ENCODE data around the gene KCNMB1. TPM values are rescaled to one million over a fixed set of nuclear protein-coding genes. Genes with fewer than 3 reads are reported as not detected.

KCNMB1 gene
- total RNA-seq, 1 experiment from 2014 or later: 0.24 TPM

- TF ChIP-seq JUN (CRISPR knock-in tag; IDR thresholded peaks at IDR 0.05): no peak
- TF ChIP-seq GRHL2 (CRISPR knock-in tag; IDR thresholded peaks at IDR 0.05; ENCODE audit: insufficient replicate concordance, severe bottlenecking): no peak
- no peak for TF ChIP-seq MLX (CRISPR knock-in tag; IDR thresholded peaks at IDR 0.05)
- no peak for TF ChIP-seq FOXP4 (CRISPR knock-in tag; IDR thresholded peaks at IDR 0.05)
Measured at GRCh38 chr5:170362102-170362501, 27.1 kb downstream of the KCNMB1 start (continued).

- Mint-ChIP-seq H3K27ac (no peak overlapping the region), H3K4me1 (peaks cover 25% of the 10 kb centered on the region), H3K27me3 (ENCODE audit: low read depth) (no peaks in the 10 kb centered on the region; the same call in 1 of the 2 replicates), H3K9me3 (no peaks in the 10 kb centered on the region), H3K4me3 (no peak overlapping the region), H3K36me3 (no peaks in the 10 kb centered on the region)
- DNase-seq (ENCODE audit: low spot score) (no peak), ATAC-seq (peak; percentile 82)
- TF ChIP-seq ZNF671 (CRISPR knock-in tag; IDR thresholded peaks at IDR 0.05): no peak
- TF ChIP-seq FOXP4 (CRISPR knock-in tag; IDR thresholded peaks at IDR 0.05): no peak
- TF ChIP-seq PRDM15 (CRISPR knock-in tag; IDR thresholded peaks at IDR 0.05): no peak
- TF ChIP-seq TEAD1 (CRISPR knock-in tag; IDR thresholded peaks at IDR 0.05): no peak
- no peak for TF ChIP-seq E2F4 (CRISPR knock-in tag; IDR thresholded peaks at IDR 0.05; ENCODE audit: borderline replicate concordance, low read depth)
- TF ChIP-seq USF1 (CRISPR knock-in tag; IDR thresholded peaks at IDR 0.05): no peak
- ChIA-PET POLR2A (no interaction called here), CTCF (interaction anchor here (0.7 to 1.0 kb wide), 4 partner anchors 9 to 72 kb away, joined by 3 to 4 read pairs (median 4); no protein-coding TSS in a partner anchor)
Measured at GRCh38 chr5:170361616-170362015, 27.6 kb downstream of the KCNMB1 start.

- Mint-ChIP-seq H3K4me3 (no peak overlapping the region), H3K9me3 (no peaks in the 10 kb centered on the region), H3K36me3 (no peaks in the 10 kb centered on the region), H3K4me1 (peaks cover 30% of the 10 kb centered on the region), H3K27me3 (ENCODE audit: low read depth) (no peaks in the 10 kb centered on the region; the same call in 1 of the 2 replicates), H3K27ac (no peak overlapping the region)
- no peak for DNase-seq (ENCODE audit: low spot score)
- no peak for ATAC-seq
- ChIA-PET POLR2A (no interaction called here), CTCF (interaction anchor here (0.7 to 1.0 kb wide), 4 partner anchors 8 to 73 kb away, joined by 3 to 4 read pairs (median 4); no protein-coding TSS in a partner anchor)
- TF ChIP-seq FOXP1 (CRISPR knock-in tag; IDR thresholded peaks at IDR 0.05; ENCODE audit: borderline replicate concordance) (no peak), CREM (CRISPR knock-in tag; IDR thresholded peaks at IDR 0.05) (no peak), ZNF317 (CRISPR knock-in tag; IDR thresholded peaks at IDR 0.05; ENCODE audit: borderline replicate concordance, low read depth) (no peak), CREB1 (CRISPR knock-in tag; IDR thresholded peaks at IDR 0.05) (no peak), NR2C2 (CRISPR knock-in tag; IDR thresholded peaks at IDR 0.05) (no peak), ZNF138 (CRISPR knock-in tag; conservative IDR thresholded peaks at IDR 0.05) (no peak), CTCF (IDR thresholded peaks at IDR 0.05) (no peak), PREB (CRISPR knock-in tag; IDR thresholded peaks at IDR 0.05; ENCODE audit: borderline replicate concordance) (no peak), ZNF263 (CRISPR knock-in tag; IDR thresholded peaks at IDR 0.05; ENCODE audit: low read depth) (no peak)
Measured at GRCh38 chr5:170361116-170361515, 28.1 kb downstream of the KCNMB1 start.
